ENCODE results near the gene GARIN6.

DNA sequence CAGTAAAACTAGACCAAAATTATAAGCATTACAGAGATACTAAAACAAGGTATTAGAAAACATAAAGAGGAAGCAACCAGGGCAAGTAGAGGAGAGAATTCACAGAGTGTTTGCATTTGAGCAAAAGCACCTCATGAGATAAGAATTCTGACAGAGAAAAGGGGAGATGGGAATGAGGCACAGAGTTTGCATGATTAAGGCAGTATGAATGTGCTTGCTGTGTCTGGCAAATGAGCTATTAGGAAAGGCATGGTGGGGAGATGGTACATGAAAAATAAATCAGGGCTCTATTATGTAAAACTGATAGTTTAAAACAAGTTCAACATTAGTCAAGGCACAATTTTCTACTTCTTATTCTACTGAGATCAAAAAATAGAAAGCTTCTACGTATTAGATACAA lies 23.1 kb downstream of the GARIN6 start:
- TF ChIP-seq RAD21 (IDR thresholded peaks at IDR 0.05; ENCODE audit: low read depth) (no peak), POLR2AphosphoS5 (IDR thresholded peaks at IDR 0.05; ENCODE audit: low read depth, low read length) (no peak)

Measured in HCT116 (cell line).